PC-3 (cell line): ENCODE results near the gene SYT9. TPM values are rescaled to one million over a fixed set of nuclear protein-coding genes. Genes with fewer than 3 reads are reported as not detected.

ENCODE experiments used
- ATAC-seq: fragments of 200-7000 bp; cut with Tn5 transposase; 2 replicates; pipeline ENCODE4 v1.9.1; 2020; ENCODE audit warnings: mild to moderate bottlenecking, moderate library complexity
- BruUV-seq: library from RNA; stranded (reverse); fragments of 400-500 nt; replicated peaks from 2 replicates; lab custom pipeline; 2021; lab: Mats Ljungman, UMichigan
- CTCF ChIA-PET: fragments of 300-600 bp; sonication (Branson Sonifier 250); formaldehyde crosslinking; loops from one replicate; lab custom pipeline; 2022; ENCODE audit warnings: antibody characterized with exemption; lab: Charles Lee
- POLR2A ChIA-PET: fragments of 300-600 bp; sonication (Branson Sonifier 250); formaldehyde crosslinking; loops from one replicate; lab custom pipeline; 2022; ENCODE audit warnings: antibody characterized with exemption; ENCODE audit not compliant: unreplicated experiment; lab: Charles Lee
- DNase-seq: peaks from one replicate; pipeline ENCODE4 v3.0.0-alpha.2; 2015
- H2AFZ ChIP-seq: fragments of 300-600 bp; sonication (generic); 2 replicates; pipeline ENCODE4 v1.6.0; 2016; ENCODE audit warnings: antibody characterized with exemption, low read length
- H3F3A ChIP-seq: fragments of 300-600 bp; sonication (generic); one replicate; pipeline ENCODE4 v1.6.0; 2017; ENCODE audit warnings: antibody characterized with exemption, low read length, control low read depth, mild to moderate bottlenecking; ENCODE audit not compliant: unreplicated experiment
- H3K27ac ChIP-seq: fragments of 300-600 bp; sonication (generic); 2 replicates; pipeline ENCODE4 v1.5.1; 2016; ENCODE audit warnings: mild to moderate bottlenecking, low read length
- H3K27me3 ChIP-seq: fragments of 300-600 bp; sonication (generic); 2 replicates; pipeline ENCODE4 v1.6.1; 2016; ENCODE audit warnings: low read length, mixed read lengths
- H3K36me3 ChIP-seq: fragments of 300-600 bp; sonication (generic); 2 replicates; pipeline ENCODE4 v1.6.1; 2016; ENCODE audit warnings: low read depth, mixed run types, low read length, mixed read lengths
- H3K4me1 ChIP-seq: fragments of 300-600 bp; sonication (generic); 2 replicates; pipeline ENCODE4 v1.5.1; 2016; ENCODE audit warnings: low read length; ENCODE audit not compliant: insufficient read depth
- H3K4me2 ChIP-seq: fragments of 300-600 bp; sonication (generic); 2 replicates; pipeline ENCODE4 v1.6.0; 2016; ENCODE audit warnings: low read length
- H3K4me3 ChIP-seq: fragments of 300-600 bp; sonication (generic); 2 replicates; pipeline ENCODE4 v1.5.1; 2016; ENCODE audit warnings: mild to moderate bottlenecking, low read length, mixed read lengths
- H3K79me2 ChIP-seq: fragments of 300-600 bp; sonication (generic); 2 replicates; pipeline ENCODE4 v1.6.1; 2017; ENCODE audit warnings: low read length, mixed read lengths
- H3K9ac ChIP-seq: fragments of 300-600 bp; sonication (generic); 2 replicates; pipeline ENCODE4 v1.6.0; 2016; ENCODE audit warnings: mild to moderate bottlenecking, low read length
- H3K9me2 ChIP-seq: fragments of 300-600 bp; sonication (generic); replicated peaks from 2 replicates; pipeline ENCODE4 v1.6.1; 2016; ENCODE audit warnings: mixed run types, low read length, mixed read lengths
- H3K9me3 ChIP-seq: fragments of 300-600 bp; sonication (generic); 2 replicates; pipeline ENCODE4 v1.6.1; 2016; ENCODE audit warnings: low read length, mixed read lengths
- H4K20me1 ChIP-seq: fragments of 300-600 bp; sonication (generic); 2 replicates; pipeline ENCODE4 v1.6.1; 2016; ENCODE audit warnings: low read length, mixed read lengths
- CTCF ChIP-seq: fragments of 300-600 bp; sonication (generic); conservative IDR thresholded peaks from 2 replicates; pipeline ENCODE4 v1.5.1; 2017; ENCODE audit warnings: antibody characterized with exemption, low read depth, mild to moderate bottlenecking, low read length
- EZH2 ChIP-seq: fragments of 300-600 bp; sonication (generic); IDR thresholded peaks from one replicate; pipeline ENCODE4 v1.6.1; 2017; ENCODE audit warnings: antibody characterized with exemption, mild to moderate bottlenecking, low read length; ENCODE audit not compliant: unreplicated experiment
- EZH2phosphoT487 ChIP-seq: fragments of 300-600 bp; sonication (generic); IDR thresholded peaks from 2 replicates; pipeline ENCODE4 v1.6.1; 2018; ENCODE audit warnings: mild to moderate bottlenecking, antibody characterized with exemption, low read length, borderline replicate concordance
- intact Hi-C: fragments of 100-400 bp; cut with micrococcal nuclease; formaldehyde crosslinking; loops from 2 replicates; pipeline ENCODE4 v1.9.0; 2023
- total RNA-seq: library from RNA; depleted of rRNA; stranded (reverse); fragments of >200 nt; gene quantifications from 2 replicates; pipeline ENCODE4 v1.2.3, GENCODE V29; 2014

SYT9 gene
- total RNA-seq, 1 experiment from 2014 or later = 6.3 TPM

- H2AFZ ChIP-seq = no peak overlapping the region
- no peaks in the 10 kb centered on the region for H3K4me1 ChIP-seq
- no peaks in the 10 kb centered on the region for H3K9me2 ChIP-seq
- BruUV-seq = no TSS peak
- no peak overlapping the region for H3K27ac ChIP-seq
- H3K27me3 ChIP-seq = no peaks in the 10 kb centered on the region
- no peak overlapping the region for H3K9ac ChIP-seq
- H3K9me3 ChIP-seq = no peaks in the 10 kb centered on the region
- ChIA-PET CTCF (no interaction called here), POLR2A (no interaction called here)
- ATAC-seq (no peak), DNase-seq (no peak)
- no peaks in the 10 kb centered on the region for H3K36me3 ChIP-seq
- no peaks in the 10 kb centered on the region for H3K79me2 ChIP-seq
- TF ChIP-seq CTCF = no peak
- TF ChIP-seq EZH2phosphoT487 = no peak
- no peak for TF ChIP-seq EZH2
- no peaks in the 10 kb centered on the region for H4K20me1 ChIP-seq
- H3F3A ChIP-seq = no peaks in the 10 kb centered on the region
- no peak overlapping the region for H3K4me2 ChIP-seq
- H3K4me3 ChIP-seq = no peak overlapping the region
- intact Hi-C loops = no loop called here
These were observed 63.3 kb downstream of the SYT9 start for GRCh38 chr11:7314811-7315604.

GRCh38 chr11:7319501-7319900 is 67.8 kb downstream of the SYT9 start:
- CTCF ChIA-PET = no interaction called here
- no peaks in the 10 kb centered on the region for H3K9me2 ChIP-seq
- H3F3A ChIP-seq = no peaks in the 10 kb centered on the region
- no peak overlapping the region for H2AFZ ChIP-seq
- no peaks in the 10 kb centered on the region for H3K9me3 ChIP-seq
- no peaks in the 10 kb centered on the region for H3K79me2 ChIP-seq
- BruUV-seq = no TSS peak
- H4K20me1 ChIP-seq = no peaks in the 10 kb centered on the region
- H3K36me3 ChIP-seq = no peaks in the 10 kb centered on the region
- no peak overlapping the region for H3K27ac ChIP-seq
- intact Hi-C loops = no loop called here
- DNase-seq (no peak), ATAC-seq (no peak)
- H3K9ac ChIP-seq = no peak overlapping the region
- H3K4me2 ChIP-seq = no peak overlapping the region
- TF ChIP-seq CTCF = no peak
- no peak for TF ChIP-seq EZH2phosphoT487
- TF ChIP-seq EZH2 = no peak
- POLR2A ChIA-PET = interaction anchor here (0.6 kb wide), 1 partner anchor 15 kb away, joined by 5 read pairs; no protein-coding TSS in a partner anchor
- H3K4me1 ChIP-seq = no peaks in the 10 kb centered on the region
- no peaks in the 10 kb centered on the region for H3K27me3 ChIP-seq
- H3K4me3 ChIP-seq = no peak overlapping the region

- BruUV-seq = no TSS peak
- H3K4me3 ChIP-seq = no peak overlapping the region
- no peaks in the 10 kb centered on the region for H3K36me3 ChIP-seq
- ChIA-PET CTCF (no interaction called here), POLR2A (interaction anchor here (0.6 kb wide), 1 partner anchor 15 kb away, joined by 5 read pairs; no protein-coding TSS in a partner anchor)
- H3K4me1 ChIP-seq = no peaks in the 10 kb centered on the region
- no peak overlapping the region for H2AFZ ChIP-seq
- no peaks in the 10 kb centered on the region for H3F3A ChIP-seq
- H3K9me2 ChIP-seq = no peaks in the 10 kb centered on the region
- no peak overlapping the region for H3K27ac ChIP-seq
- DNase-seq (no peak), ATAC-seq (no peak)
- H3K4me2 ChIP-seq = no peak overlapping the region
- H3K79me2 ChIP-seq = no peaks in the 10 kb centered on the region
- intact Hi-C loops = no loop called here
- TF ChIP-seq CTCF (no peak), EZH2phosphoT487 (no peak), EZH2 (no peak)
- H4K20me1 ChIP-seq = no peaks in the 10 kb centered on the region
- H3K9ac ChIP-seq = no peak overlapping the region
- H3K27me3 ChIP-seq = no peaks in the 10 kb centered on the region
- H3K9me3 ChIP-seq = no peaks in the 10 kb centered on the region
These were observed 68.6 kb downstream of the SYT9 start for GRCh38 chr11:7320306-7320705.
